Stimulated activated naive CD8-positive, alpha-beta T cell treated with anti-CD3 and anti-CD28 coated beads, Interleukin-15, Interleukin-2, amounts not matched to agents 100 ng/mL and 50 ng/mL, for 24 hours (primary cell): ENCODE measurements around the gene CEP85L.

Experiments
- H3K27ac Mint-ChIP-seq: one replicate; pipeline ENCODE4 v1.8.0; 2021; ENCODE audit warnings: mild to moderate bottlenecking, mixed read lengths
- H3K27me3 Mint-ChIP-seq: one replicate; pipeline ENCODE4 v1.8.0; 2021; ENCODE audit warnings: mixed read lengths
- H3K36me3 Mint-ChIP-seq: one replicate; pipeline ENCODE4 v1.8.0; 2021; ENCODE audit warnings: low read depth, mixed read lengths
- H3K4me1 Mint-ChIP-seq: one replicate; pipeline ENCODE4 v1.8.0; 2021; ENCODE audit warnings: low read depth, mixed read lengths
- H3K4me3 Mint-ChIP-seq: one replicate; pipeline ENCODE4 v1.8.0; 2021; ENCODE audit warnings: mild to moderate bottlenecking, mixed read lengths
- H3K9me3 Mint-ChIP-seq: one replicate; pipeline ENCODE4 v1.8.0; 2021; ENCODE audit warnings: mixed read lengths

CEP85L gene

DNA sequence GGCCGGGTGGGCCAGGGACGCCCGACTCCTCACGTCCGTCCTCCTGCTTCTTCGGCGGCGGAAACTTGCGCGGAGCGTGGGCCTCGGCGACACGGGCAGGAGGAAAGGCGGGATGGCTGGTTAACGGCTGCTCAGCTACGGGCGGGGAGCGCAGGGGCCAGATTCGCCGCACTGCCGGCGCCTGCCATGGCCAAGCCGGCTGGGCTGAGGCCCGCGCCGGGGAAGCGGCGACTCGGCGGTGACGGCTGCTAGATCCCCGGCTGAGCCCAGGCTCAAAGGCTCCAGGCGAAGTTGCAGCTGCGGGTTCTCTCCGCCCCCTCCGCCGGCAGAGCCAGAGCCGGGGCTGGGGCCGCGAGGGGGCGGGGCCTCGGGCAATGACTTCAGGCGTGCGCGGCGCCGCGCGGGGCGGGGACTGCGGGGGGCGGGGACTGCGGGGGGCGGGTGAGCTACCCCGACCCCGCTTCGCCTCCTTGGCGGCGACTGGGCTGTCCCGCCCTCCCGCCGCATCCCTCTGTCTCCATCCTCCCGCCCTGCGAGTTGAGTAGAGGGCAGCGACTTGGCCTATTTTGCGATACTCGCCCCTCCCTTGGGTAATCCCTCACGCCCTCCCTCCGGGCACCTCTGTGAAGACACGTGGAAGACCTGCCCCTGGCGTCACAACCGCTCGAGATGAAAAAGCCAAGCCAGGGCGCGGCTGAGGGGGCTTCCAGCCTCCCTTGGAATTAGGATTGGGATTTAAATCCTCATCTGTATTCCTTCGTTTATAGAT lies at the start of gene CEP85L:
CEP85L (minus strand) TSS at position 310 of the 769 bp plus-strand sequence. CDS start 322 bp downstream, outside the sequence.
- Mint-ChIP-seq H3K4me1 (peaks cover 63% of the 10 kb centered on the region), H3K4me3 (peak within 1 kb of the TSS; percentile 88), H3K27ac (peak within 1 kb of the TSS; percentile 95)

DNA sequence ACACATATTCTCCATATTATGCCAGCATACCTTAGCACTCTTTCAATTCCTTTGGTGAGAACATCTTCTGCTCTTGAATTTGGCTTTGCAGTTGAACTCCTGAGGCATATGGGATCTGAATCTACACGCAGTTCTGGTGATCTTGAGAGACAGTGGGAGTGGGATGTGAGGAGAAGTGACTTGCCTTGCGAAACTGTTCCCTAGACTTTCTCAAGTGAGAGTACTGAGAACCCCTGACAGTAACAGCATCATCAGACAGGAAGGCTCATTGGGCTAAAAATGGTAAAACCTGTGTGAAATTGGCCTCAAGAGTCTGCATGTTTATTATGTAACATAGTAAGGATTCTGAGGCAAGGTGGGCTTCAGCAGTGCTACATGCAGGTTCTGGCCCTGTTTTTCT lies 49.1 kb upstream of the CEP85L start:
- H3K27me3 Mint-ChIP-seq, result no peaks in the 10 kb centered on the region
- peaks cover 55% of the 10 kb centered on the region for H3K36me3 Mint-ChIP-seq
- H3K9me3 Mint-ChIP-seq, result peaks cover 5% of the 10 kb centered on the region
- peak overlapping the region; percentile 9 for H3K27ac Mint-ChIP-seq
- peaks cover 76% of the 10 kb centered on the region for H3K4me1 Mint-ChIP-seq
- H3K4me3 Mint-ChIP-seq, result no peak overlapping the region

More for the DNA sequence above, at the start of gene CEP85L:
- Mint-ChIP-seq H3K36me3 (peaks cover 17% of the 10 kb centered on the region), H3K9me3 (no peaks in the 10 kb centered on the region), H3K27me3 (no peaks in the 10 kb centered on the region)

DNA sequence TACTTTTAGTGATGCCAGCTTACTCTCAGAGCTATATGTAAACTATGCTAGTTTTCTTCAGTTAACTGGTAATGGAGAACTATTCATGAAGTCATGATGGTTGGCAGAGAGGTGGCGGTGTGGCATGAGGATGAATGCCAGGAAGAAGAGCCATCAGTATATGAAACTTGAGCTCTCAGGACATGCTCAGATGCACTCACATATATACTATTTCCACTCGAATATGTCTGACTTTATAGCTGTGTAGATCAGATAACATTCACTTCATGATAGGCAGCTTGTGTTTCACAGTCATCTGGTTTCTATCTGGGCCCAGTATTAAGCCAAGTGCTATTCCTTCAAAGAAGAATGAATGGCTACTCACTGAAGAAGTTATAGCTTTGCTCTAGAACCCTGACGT lies 46.2 kb upstream of the CEP85L start:
- no peaks in the 10 kb centered on the region for H3K27me3 Mint-ChIP-seq
- no peak overlapping the region for H3K4me3 Mint-ChIP-seq
- H3K4me1 Mint-ChIP-seq, result peaks cover 80% of the 10 kb centered on the region
- peaks cover 10% of the 10 kb centered on the region for H3K9me3 Mint-ChIP-seq
- no peak overlapping the region for H3K27ac Mint-ChIP-seq
- peaks cover 72% of the 10 kb centered on the region for H3K36me3 Mint-ChIP-seq

DNA sequence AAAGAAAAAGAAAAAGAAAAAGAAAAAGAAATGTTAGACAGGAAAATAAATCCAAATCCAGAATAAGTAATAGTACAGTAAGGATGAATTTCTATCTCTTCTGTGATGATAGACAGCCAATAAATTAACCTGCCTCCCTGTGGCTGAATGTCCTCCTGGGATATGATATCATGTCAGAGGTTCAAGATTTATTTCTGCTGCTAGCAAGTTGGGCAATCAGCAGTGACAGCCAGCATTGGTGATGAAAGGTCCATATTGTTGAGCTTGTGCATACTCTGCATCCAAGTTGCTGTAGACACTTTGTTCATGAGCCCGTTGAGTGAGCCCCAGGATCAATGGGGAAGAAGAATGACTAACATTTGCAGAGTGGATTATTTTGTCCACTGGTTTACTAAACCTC lies 44.9 kb upstream of the CEP85L start:
- Mint-ChIP-seq H3K27ac (no peak overlapping the region), H3K27me3 (no peaks in the 10 kb centered on the region), H3K4me3 (no peak overlapping the region), H3K36me3 (peaks cover 68% of the 10 kb centered on the region), H3K4me1 (peaks cover 73% of the 10 kb centered on the region), H3K9me3 (peaks cover 6% of the 10 kb centered on the region)

DNA sequence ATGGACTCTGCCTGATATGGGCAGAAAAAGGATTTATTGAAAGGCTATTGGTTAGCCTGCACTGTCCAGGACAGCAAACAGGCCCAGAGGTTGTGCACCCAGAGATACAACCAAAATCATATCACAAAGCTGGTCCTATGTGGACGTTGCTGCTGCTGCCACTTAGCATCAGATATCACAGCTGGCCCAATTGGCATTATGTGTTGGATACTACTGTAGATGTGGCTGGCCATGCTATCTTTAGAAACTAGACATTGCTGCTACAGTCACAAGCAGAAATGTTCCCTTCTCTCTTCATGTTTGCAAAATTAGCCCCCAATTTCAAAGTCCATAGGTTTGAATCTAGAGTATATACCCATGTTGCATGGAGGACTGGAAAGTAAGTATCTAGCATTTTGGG lies 42.2 kb upstream of the CEP85L start:
- H3K27ac Mint-ChIP-seq, result peak overlapping the region; percentile 13
- H3K9me3 Mint-ChIP-seq, result peaks cover 5% of the 10 kb centered on the region
- peaks cover 69% of the 10 kb centered on the region for H3K4me1 Mint-ChIP-seq
- H3K27me3 Mint-ChIP-seq, result no peaks in the 10 kb centered on the region
- H3K36me3 Mint-ChIP-seq, result peaks cover 65% of the 10 kb centered on the region
- no peak overlapping the region for H3K4me3 Mint-ChIP-seq

DNA sequence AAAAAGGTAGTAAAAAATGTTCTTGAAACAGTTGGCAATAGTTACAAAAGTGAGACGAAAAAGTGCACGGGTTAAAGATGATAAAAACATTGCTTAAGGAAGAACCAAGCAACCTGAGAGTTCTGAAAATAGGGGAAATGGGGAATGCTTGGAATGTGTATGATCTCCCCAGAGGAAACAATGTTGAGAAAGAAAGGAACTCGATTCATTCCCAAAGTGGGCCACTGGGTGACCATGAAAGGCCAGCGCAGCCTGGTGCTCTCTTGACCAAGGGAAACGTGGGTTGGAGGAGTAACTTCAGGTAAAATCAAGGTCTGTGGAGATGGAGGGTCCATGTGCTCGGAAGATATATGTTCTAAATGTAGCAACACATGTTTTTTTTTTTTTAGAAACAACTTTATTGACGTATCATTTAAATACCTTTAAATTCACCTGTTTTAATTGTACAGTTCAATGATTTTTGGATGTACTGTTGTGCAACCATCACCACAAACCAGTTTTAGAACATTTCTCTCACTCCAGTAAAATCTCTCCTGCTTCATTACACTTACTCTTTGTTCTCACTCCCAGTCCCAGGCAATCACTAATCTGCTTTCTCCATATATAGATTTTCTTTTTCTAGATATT lies 34.5 kb upstream of the CEP85L start:
- Mint-ChIP-seq H3K9me3 (no peaks in the 10 kb centered on the region), H3K4me1 (peaks cover 69% of the 10 kb centered on the region), H3K4me3 (no peak overlapping the region), H3K36me3 (peaks cover 41% of the 10 kb centered on the region), H3K27ac (peak overlapping the region; percentile 78), H3K27me3 (no peaks in the 10 kb centered on the region)

DNA sequence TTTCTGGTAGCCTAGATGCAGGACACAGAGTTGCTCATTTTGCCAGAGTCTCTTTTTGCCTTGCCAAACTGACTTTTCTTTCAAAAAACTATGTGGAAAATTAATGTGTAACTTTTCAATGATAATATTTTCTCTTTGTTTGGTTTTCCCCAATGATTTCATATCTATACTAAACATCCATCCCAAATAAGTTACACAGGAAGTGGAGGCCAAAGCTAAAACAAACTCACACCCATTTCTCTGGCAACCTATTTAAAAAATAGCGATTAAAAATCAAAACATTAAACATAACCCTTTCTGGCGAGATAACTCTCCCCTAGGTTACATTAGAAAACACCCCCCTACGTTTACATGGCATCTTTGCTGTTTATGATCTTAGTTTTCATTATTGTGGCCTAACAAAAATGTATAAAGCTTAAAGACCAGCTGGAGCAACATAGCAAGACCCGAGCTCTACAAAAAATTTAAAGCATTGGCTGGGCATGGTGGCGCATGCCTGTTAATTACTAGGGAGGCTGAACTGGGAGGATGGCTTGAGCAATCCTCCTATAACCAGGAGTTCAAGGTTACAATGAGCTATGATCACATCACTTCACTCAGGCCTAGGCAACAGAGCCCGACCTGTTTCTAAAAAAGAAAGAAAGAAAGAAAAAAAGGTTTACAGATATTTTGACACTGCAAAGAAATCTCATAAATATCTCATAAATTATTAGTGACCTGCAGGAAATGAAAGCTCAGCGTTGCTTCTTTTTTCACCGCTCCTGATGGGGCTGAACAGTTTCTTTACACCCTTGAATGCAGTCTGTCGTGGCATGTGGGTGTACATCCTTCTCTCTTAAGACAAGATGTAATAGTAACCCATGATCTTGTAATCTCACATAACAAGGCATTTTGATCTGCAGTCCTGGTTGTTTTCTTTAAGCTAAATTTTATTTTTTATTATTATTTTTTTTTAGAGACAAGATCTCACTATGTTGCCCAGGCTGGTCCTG lies 32.8 kb upstream of the CEP85L start:
- Mint-ChIP-seq H3K4me1 (peaks cover 81% of the 10 kb centered on the region), H3K4me3 (peak overlapping the region; percentile 42), H3K27me3 (no peaks in the 10 kb centered on the region), H3K36me3 (peaks cover 30% of the 10 kb centered on the region), H3K9me3 (no peaks in the 10 kb centered on the region), H3K27ac (peak overlapping the region; percentile 87)

DNA sequence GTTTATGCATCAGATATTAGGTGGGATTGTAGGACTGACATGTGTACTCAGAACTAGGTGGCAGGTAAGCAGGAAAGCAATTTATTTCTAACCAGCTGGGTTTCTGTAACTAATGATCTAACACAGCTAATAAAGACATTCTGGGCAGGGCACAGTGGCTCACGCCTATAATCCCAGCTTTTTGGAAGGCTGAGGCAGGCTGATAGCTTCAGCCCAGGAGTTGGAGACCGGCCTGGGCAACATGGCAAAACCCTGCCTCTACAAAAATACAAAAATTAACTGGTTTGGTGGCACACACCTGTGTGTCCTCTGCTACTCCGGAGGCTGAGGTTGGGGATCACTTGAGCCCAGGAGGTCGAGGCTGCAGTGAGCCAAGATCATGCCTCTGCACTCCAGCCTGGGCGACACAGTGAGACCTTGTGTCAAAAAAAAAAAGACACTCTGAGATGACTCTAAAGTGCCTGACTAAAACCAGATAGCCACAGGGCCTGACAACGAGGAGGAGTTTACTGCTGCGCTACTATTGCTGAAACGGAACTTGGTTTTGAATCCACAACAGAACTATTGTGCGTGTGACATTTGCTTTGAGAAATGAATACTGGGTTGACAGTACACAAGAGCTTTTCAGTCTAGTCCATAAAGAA lies 29.2 kb upstream of the CEP85L start:
- peak overlapping the region; percentile 63 for H3K4me3 Mint-ChIP-seq
- H3K27ac Mint-ChIP-seq, result peak overlapping the region; percentile 86
- peaks cover 37% of the 10 kb centered on the region for H3K36me3 Mint-ChIP-seq
- peaks cover 75% of the 10 kb centered on the region for H3K4me1 Mint-ChIP-seq
- no peaks in the 10 kb centered on the region for H3K27me3 Mint-ChIP-seq
- peaks cover 12% of the 10 kb centered on the region for H3K9me3 Mint-ChIP-seq

DNA sequence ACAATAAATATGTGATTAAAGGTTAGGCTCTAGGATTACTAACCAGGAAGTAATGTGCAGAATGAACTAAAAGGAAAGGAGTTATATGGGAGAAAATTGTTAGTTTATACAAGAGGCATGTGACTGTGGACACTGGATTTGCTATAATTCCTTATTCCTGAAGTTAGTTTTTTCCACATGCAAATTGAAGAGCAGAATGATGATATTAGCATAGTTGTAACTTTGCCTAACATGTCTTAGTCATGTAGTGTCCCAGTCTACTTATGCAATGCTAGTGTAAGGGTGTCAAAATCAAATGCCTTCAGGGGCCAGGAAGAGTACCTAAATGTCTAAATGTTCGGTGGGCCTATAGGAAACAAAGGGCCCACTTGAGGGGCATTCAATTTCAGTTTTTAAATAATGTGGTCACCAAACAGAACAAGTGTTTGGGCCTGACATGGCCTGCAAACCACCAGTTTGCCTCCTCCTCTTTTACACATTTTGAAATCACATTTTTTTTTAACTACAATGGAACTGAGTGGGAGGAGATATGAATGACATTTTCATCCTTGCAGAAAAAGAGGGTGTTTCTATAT lies 28.0 kb upstream of the CEP85L start:
- Mint-ChIP-seq H3K9me3 (peaks cover 12% of the 10 kb centered on the region), H3K4me1 (peaks cover 72% of the 10 kb centered on the region)

DNA sequence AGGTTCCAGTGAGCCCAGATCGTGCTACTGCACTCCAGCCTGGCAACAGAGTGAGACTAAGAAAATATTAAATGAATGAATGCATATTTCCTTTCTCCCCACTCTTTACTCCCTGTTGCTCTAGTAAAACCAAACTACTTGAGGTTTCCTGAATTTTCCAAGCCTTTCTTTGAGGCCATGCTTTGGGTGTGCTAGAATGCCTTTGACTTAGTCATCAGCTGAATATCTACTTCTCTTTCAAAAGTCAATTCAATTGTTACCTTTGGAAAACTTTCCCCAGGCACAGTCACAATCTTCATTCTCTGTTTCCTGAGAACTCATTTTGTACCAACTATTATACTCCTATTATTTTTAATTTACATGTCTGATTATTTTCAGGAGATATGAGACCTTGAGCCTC lies 27.5 kb upstream of the CEP85L start:
- no peaks in the 10 kb centered on the region for H3K27me3 Mint-ChIP-seq
- H3K36me3 Mint-ChIP-seq, result peaks cover 35% of the 10 kb centered on the region
- H3K4me1 Mint-ChIP-seq, result peaks cover 66% of the 10 kb centered on the region
- peaks cover 12% of the 10 kb centered on the region for H3K9me3 Mint-ChIP-seq
- no peak overlapping the region for H3K4me3 Mint-ChIP-seq
- H3K27ac Mint-ChIP-seq, result no peak overlapping the region

More for the DNA sequence above, 28.0 kb upstream of the CEP85L start:
- Mint-ChIP-seq H3K27ac (peak overlapping the region; percentile 65), H3K4me3 (no peak overlapping the region), H3K36me3 (peaks cover 35% of the 10 kb centered on the region), H3K27me3 (no peaks in the 10 kb centered on the region)

DNA sequence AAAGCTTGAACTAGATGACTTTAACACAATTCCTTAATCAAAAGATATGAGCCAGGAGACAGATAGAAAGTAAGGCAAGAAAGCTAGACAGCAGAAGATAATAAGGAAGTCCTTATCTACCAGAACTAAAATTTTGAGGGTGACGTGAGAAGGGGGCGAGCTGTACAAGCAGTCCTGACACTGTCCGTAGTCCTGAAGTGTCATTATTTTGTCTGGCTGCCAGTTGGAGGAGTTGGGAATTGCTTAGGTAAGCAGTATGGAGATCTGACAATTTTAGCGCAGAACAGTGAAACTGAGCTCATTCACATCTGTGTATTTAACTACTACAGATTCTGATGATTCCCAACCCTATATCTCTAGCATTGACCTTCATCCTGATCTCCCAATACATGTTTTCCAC lies 25.8 kb upstream of the CEP85L start:
- Mint-ChIP-seq H3K27ac (no peak overlapping the region), H3K36me3 (peaks cover 31% of the 10 kb centered on the region), H3K27me3 (no peaks in the 10 kb centered on the region), H3K4me1 (peaks cover 61% of the 10 kb centered on the region), H3K4me3 (no peak overlapping the region), H3K9me3 (peaks cover 12% of the 10 kb centered on the region)

DNA sequence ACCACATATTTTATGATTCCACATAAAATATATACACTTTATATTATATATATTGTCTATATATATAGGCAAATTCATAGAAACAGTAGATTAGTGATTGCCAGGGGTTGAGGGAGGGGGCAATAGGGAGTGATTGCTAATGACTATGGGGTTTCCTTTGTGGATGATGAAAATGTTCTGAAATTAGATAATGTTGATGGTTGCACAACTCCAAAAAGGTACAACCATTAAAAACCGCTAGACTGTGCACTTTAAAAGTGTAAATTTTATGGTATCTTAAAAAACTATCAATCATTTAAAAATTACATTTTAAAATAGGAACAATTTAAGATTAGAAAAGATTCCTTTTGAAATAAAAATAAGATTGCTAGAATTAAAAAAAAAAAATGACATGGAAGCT lies 23.8 kb upstream of the CEP85L start:
- Mint-ChIP-seq H3K4me1 (peaks cover 64% of the 10 kb centered on the region), H3K27ac (no peak overlapping the region), H3K9me3 (peaks cover 12% of the 10 kb centered on the region), H3K4me3 (no peak overlapping the region), H3K36me3 (peaks cover 31% of the 10 kb centered on the region), H3K27me3 (no peaks in the 10 kb centered on the region)

DNA sequence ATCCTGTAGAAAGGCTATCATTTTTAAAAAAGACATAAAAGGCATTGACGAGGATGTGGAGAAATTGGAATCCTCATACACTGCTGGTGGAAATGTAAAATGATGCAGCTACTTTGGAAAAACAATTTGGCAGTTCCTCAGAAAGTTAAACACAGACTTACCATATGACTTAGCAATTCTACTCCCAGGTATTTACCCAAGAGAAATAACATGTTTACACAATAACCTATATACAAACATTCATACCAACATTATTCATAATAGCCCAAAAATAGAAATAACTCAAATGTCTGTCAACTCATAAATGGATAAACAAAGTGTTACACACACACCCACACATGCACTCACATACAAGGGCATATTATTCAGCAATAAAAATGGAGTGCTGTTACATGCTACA lies 23.4 kb upstream of the CEP85L start:
- Mint-ChIP-seq H3K27ac (no peak overlapping the region), H3K36me3 (peaks cover 31% of the 10 kb centered on the region), H3K27me3 (no peaks in the 10 kb centered on the region), H3K4me3 (no peak overlapping the region), H3K9me3 (peaks cover 12% of the 10 kb centered on the region), H3K4me1 (peaks cover 64% of the 10 kb centered on the region)

DNA sequence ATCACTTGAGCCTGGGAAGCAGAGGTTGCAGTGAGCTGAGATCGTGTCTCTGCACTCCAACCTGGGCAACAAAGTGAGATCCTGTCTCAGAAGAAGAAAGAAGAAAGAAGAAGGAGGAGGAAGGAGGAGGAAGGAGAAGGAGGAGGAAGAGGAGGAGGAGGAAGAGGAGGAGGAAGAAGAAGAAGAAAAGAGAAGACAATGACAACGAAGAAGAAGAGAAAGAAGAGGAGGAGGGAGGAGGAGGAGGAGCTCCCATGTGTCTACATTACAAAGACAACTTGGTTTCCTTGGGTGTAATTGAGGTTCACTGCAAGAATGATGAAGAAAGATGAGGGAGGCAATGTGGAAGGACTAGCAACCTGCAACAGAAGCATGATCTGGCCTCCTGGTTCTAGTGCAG lies 21.3 kb upstream of the CEP85L start:
- Mint-ChIP-seq H3K4me3 (no peak overlapping the region), H3K27ac (no peak overlapping the region), H3K36me3 (peaks cover 14% of the 10 kb centered on the region), H3K9me3 (peaks cover 6% of the 10 kb centered on the region), H3K4me1 (peaks cover 61% of the 10 kb centered on the region), H3K27me3 (no peaks in the 10 kb centered on the region)
